Transverse colon (tissue), 4 donors: Measurements from ENCODE around the gene TDRD9. TPM values are rescaled to one million over a fixed set of nuclear protein-coding genes. Genes with fewer than 3 reads are reported as not detected.

Source experiments
- DNase-seq: peaks from one replicate; pipeline ENCODE4 v3.0.0-alpha.2; 2019
- H3K27ac ChIP-seq, 4 donors: fragments of 200-600 bp; sonication (generic); 2 replicates each; pipeline ENCODE4 v1.5.1; 2016 to 2018; ENCODE audit warnings: inconsistent platforms in 4 of 4
- H3K27me3 ChIP-seq: fragments of 200-600 bp; sonication (generic); 2 replicates; pipeline ENCODE4 v1.5.1; 2017; ENCODE audit warnings: inconsistent platforms
- H3K36me3 ChIP-seq, 4 donors: fragments of 200-600 bp; sonication (generic); 2 replicates each; pipeline ENCODE4 v1.5.1; 2017 to 2019; ENCODE audit warnings: inconsistent platforms in 4 of 4
- H3K4me1 ChIP-seq, 4 donors: fragments of 200-600 bp; sonication (generic); 2 replicates each; pipeline ENCODE4 v1.5.1; 2017 to 2020; ENCODE audit warnings: inconsistent platforms in 4 of 4
- H3K4me3 ChIP-seq, 4 donors: fragments of 200-600 bp; sonication (generic); 1 replicate in 1 of 4; 2 replicates in 3 of 4; pipeline versions ENCODE4 v1.5.1 to v1.6.1; 2017 to 2019; ENCODE audit warnings: inconsistent platforms in 4 of 4
- H3K9me3 ChIP-seq, 2 donors: fragments of 200-600 bp; sonication (generic); 2 replicates each; pipeline ENCODE4 v1.5.1; 2017 to 2019; ENCODE audit warnings: inconsistent platforms in 2 of 2
- EP300 ChIP-seq: sonication (generic); formaldehyde crosslinking; IDR thresholded peaks from one replicate; pipeline ENCODE4 v1.6.1; 2017; ENCODE audit warnings: antibody characterized with exemption, low read depth
- POLR2A ChIP-seq: fragments of 450-650 bp; IDR thresholded peaks from one replicate; pipeline ENCODE4 v1.6.1; 2016; ENCODE audit warnings: antibody characterized with exemption, mild to moderate bottlenecking, moderate library complexity
- POLR2AphosphoS5 ChIP-seq, 3 donors: sonication (generic); formaldehyde crosslinking; IDR thresholded peaks; one replicate each; pipeline ENCODE4 v1.6.1; 2016; ENCODE audit warnings: antibody characterized with exemption in 3 of 3
- WGBS, 2 donors: methylation state at CpG; one replicate each; pipeline ENCODE4 v1.1.5; 2018; ENCODE audit warnings: low coverage in 1 of 2; 5-methylcytosine and 5-hydroxymethylcytosine counted together
- in situ Hi-C, 4 donors: fragments of 200-750 bp; cut with MboI; loops; one replicate each; pipeline versions ENCODE4 v1.15.0 to v1.15.1; 2017; ENCODE audit warnings: low sequenced_read_pairs in 3 of 4, low pct_ligation_motif_present in 1 of 4, low pct_unique_long_range_greater_than_20kb in 1 of 4
- intact Hi-C: fragments of 100-400 bp; cut with DNase I; formaldehyde crosslinking; loops from one replicate; pipeline ENCODE4 v1.15.1; 2023; ENCODE audit warnings: low total_unique reads
- total RNA-seq, 4 donors: library from RNA; depleted of rRNA; stranded (reverse); fragments of >200 nt; gene quantifications; one replicate each; pipeline ENCODE4 v1.1.0, GENCODE V29; 2016
- TF ChIP-seq, protein P1 (sequence below), 5 experiments: fragments of 200-600 bp in 3 of 5; fragments of 450-650 bp in 2 of 5; sonication (generic) in 3 of 5; IDR thresholded peaks; 1 replicate in 2 of 5; 2 replicates in 3 of 5; pipeline ENCODE4 v1.5.1; 2016 to 2017; ENCODE audit warnings: antibody characterized with exemption in 5 of 5, inconsistent platforms in 3 of 5, mild to moderate bottlenecking in 2 of 5, moderate library complexity in 1 of 5

The TDRD9 gene
- total RNA-seq, 4 donors from 2014 or later: 0.55 to 0.79 TPM; not detected in 2

DNA sequence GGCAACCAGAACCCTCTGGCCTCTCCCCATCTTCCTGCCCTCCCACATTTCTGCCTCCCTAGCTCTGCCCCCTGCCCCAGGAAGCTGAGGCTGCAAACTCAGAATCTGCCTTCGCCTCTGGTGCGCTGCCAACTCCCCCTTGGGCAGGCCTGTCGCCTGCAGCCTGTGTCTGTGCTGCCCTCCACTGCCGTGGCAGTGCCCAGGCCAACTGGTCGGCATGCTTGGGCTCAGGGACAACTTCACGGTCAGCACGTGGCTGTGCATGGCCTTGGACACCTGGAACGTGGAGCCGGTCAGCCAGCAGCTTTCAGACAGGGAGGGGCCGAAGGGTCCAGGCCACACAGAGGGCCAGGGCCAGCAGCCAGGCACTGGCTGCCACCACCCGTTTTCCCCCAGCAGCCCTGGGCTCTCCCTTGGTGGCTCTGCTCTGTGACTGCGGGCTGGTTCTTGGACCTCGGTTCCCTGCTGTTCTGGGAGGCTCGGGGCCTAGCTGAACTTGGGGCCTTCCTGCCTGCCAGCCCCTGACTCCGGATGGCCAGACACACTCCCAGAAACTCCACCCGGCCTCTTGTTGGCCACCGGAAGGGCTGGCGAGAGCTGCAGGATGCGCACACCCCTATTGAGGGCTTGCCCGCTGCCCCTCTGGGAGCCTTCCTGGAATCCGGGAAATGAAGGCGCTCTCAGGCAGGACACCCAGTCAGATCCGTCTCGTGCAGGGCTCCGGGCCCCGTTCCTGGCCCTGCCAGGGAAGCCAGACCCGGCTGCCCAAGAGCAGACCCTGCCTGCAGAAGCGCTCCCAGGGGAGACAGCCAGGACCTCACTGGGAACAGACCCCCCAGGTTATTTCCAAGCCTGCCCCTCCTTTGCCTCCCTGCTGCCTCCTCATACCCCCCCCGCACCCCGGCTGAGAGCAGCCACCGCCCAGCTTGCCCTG is 46.7 kb upstream of the TDRD9 start:
- Histone ChIP-seq H3K27me3 (no peaks in the 10 kb centered on the region), H3K27ac (peak overlapping the region; percentile 83 to 92 (median 86)), H3K36me3 (no peaks in the 10 kb centered on the region), H3K4me3 (no peak overlapping the region), H3K4me1 (peaks cover 29 to 50% (median 35%) of the 10 kb centered on the region in 4 donors), H3K9me3 (no peaks in the 10 kb centered on the region)
- TF ChIP-seq, protein P1, sequence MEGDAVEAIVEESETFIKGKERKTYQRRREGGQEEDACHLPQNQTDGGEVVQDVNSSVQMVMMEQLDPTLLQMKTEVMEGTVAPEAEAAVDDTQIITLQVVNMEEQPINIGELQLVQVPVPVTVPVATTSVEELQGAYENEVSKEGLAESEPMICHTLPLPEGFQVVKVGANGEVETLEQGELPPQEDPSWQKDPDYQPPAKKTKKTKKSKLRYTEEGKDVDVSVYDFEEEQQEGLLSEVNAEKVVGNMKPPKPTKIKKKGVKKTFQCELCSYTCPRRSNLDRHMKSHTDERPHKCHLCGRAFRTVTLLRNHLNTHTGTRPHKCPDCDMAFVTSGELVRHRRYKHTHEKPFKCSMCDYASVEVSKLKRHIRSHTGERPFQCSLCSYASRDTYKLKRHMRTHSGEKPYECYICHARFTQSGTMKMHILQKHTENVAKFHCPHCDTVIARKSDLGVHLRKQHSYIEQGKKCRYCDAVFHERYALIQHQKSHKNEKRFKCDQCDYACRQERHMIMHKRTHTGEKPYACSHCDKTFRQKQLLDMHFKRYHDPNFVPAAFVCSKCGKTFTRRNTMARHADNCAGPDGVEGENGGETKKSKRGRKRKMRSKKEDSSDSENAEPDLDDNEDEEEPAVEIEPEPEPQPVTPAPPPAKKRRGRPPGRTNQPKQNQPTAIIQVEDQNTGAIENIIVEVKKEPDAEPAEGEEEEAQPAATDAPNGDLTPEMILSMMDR (IDR thresholded peaks at IDR 0.05): no peak
- no peak for TF ChIP-seq POLR2A
- no peak for TF ChIP-seq EP300
- TF ChIP-seq POLR2AphosphoS5 (IDR thresholded peaks at IDR 0.05): no peak
- WGBS, 2 donors: 79% methylated on average over 29 of the region's 31 CpGs; no CpG with 5 or more reads in 1 of the 2 donors
- in situ Hi-C loops: no loop called here
- intact Hi-C loops: loop anchor here (5.0 kb wide), 1 partner anchor 1619 kb away; no protein-coding TSS in a partner anchor
- no peak for DNase-seq

DNA sequence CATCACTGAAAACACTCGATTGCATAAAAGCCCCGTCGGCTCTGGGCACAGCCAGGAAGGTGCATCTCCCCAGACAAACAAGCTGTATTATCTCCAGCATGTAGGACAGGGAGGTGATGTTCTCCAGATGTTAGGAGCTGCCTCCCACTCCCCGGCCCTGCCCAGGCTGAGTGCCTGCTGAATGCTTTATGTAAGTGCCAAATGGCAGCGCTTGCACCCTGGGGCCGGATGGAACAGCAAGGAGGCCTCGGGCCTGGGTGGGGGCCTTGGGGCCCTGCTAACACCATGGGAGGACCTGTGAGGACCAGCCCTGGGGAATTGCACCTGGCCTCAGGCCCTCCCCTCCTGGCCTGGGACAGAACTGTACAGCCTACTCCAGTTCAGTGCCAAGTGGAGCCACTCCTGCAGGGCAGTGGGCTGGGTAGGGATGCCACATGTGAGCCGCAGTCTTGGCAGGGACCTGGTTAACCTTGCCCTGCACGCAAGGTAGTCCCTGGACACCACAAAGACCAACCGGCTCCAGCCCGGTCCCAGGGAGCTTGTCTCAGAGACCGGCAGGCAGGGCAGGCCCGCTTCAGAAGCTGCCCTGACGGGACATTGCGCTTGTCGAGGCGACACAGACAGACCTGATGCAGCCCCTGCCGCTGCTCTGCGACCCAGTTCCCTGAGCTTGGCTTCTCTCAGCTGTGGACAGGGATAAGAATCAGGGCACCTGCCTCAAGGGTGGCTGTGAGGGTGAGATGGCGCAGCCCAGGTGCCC is 45.6 kb upstream of the TDRD9 start:
- TF ChIP-seq POLR2AphosphoS5 (IDR thresholded peaks at IDR 0.05): no peak
- TF ChIP-seq, protein P1 (IDR thresholded peaks at IDR 0.05): no peak
- no peak for TF ChIP-seq POLR2A
- no peak for TF ChIP-seq EP300
- no peaks in the 10 kb centered on the region for H3K27me3 ChIP-seq
- peak; percentile 25 for DNase-seq
- intact Hi-C loops: loop anchor here (5.0 kb wide), 1 partner anchor 1620 kb away; no protein-coding TSS in a partner anchor
- H3K4me3 ChIP-seq: no peak overlapping the region
- no peaks in the 10 kb centered on the region for H3K36me3 ChIP-seq
- no peaks in the 10 kb centered on the region for H3K9me3 ChIP-seq
- in situ Hi-C loops: no loop called here
- H3K4me1 ChIP-seq: peaks cover 29 to 61% (median 41%) of the 10 kb centered on the region in 4 donors
- WGBS, 2 donors: 56% methylated on average over 8 of the region's 20 CpGs; no CpG with 5 or more reads in 1 of the 2 donors
- H3K27ac ChIP-seq: peak overlapping the region in 3 of 4 donors; percentile 11 to 86 (median 34)

DNA sequence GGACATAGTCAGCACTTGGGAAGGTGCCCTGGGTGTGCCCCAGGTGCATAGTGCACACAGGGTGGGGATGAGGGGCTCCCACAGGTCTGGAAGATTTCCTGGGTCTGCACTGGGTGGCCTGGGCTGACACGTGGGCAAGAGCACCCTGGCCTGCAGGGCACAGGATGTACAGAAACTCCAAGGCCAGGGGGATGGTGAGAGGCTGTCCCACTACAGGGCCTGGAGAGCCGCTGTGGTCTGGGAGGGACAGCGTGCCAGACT is 45.1 kb upstream of the TDRD9 start:
- H3K27ac ChIP-seq: no peak overlapping the region
- H3K27me3 ChIP-seq: no peaks in the 10 kb centered on the region
- TF ChIP-seq POLR2A (no peak), EP300 (no peak)
- TF ChIP-seq, protein P1 (IDR thresholded peaks at IDR 0.05): no peak
- no peaks in the 10 kb centered on the region for H3K36me3 ChIP-seq
- DNase-seq: peak; percentile 37
- no peak overlapping the region for H3K4me3 ChIP-seq
- peaks cover 32 to 66% (median 45%) of the 10 kb centered on the region in 4 donors for H3K4me1 ChIP-seq
- in situ Hi-C loops: no loop called here
- 73% methylated on average over 3 of the region's 3 CpGs; no CpG with 5 or more reads in 1 of the 2 donors for WGBS, 2 donors
- H3K9me3 ChIP-seq: no peaks in the 10 kb centered on the region
- intact Hi-C loops: loop anchor here (5.0 kb wide), 1 partner anchor 1621 kb away; no protein-coding TSS in a partner anchor

DNA sequence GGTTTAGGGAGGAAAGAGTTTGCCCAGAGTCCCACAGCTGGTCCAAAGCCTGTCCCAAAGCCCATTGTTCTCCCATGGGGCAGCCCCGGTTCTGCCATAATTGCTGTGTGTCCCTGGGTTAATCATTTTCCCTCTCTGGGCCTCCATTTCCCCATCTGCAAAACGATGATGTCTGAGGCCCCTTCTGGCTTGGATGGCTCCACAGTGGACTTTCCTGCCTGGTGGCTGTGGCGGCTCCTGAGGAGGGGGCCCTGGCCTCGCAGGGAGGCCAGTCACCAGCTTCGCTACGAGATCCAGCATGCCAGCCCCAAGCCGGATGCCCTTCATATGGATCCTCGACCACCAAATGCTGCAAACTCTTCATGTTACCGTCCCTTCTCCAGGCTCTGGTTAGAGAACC is 43.4 kb upstream of the TDRD9 start:
- in situ Hi-C loops: no loop called here
- DNase-seq: no peak
- WGBS, 2 donors: 89 to 93% methylated on average over 8 to 9 of the region's 9 CpGs
- intact Hi-C loops: loop anchor here (5.0 kb wide), 1 partner anchor 1623 kb away; no protein-coding TSS in a partner anchor
- H3K4me3 ChIP-seq: no peak overlapping the region
- no peaks in the 10 kb centered on the region for H3K27me3 ChIP-seq
- no peaks in the 10 kb centered on the region for H3K9me3 ChIP-seq
- H3K36me3 ChIP-seq: no peaks in the 10 kb centered on the region
- TF ChIP-seq EP300 (no peak), POLR2AphosphoS5 (IDR thresholded peaks at IDR 0.05) (no peak), POLR2A (no peak)
- TF ChIP-seq, protein P1 (IDR thresholded peaks at IDR 0.05): no peak
- H3K4me1 ChIP-seq: peaks cover 35 to 66% (median 55%) of the 10 kb centered on the region in 4 donors
- no peak overlapping the region for H3K27ac ChIP-seq
